ENCODE measurements around the gene TBL1X. TPM values are rescaled to one million over a fixed set of nuclear protein-coding genes. Genes with fewer than 3 reads are reported as not detected.

The TBL1X gene
- polyA plus RNA-seq, 1 donor (not counting 4 experiments of a cell fraction or from before 2014, with no cell fraction given): 2.2 TPM

- Histone ChIP-seq H3K9me3 (ENCODE audit: control insufficient read depth, low read depth, low read length) (no peaks in the 10 kb centered on the region), H3K79me2 (ENCODE audit: control insufficient read depth, insufficient read depth, low read length) (no peaks in the 10 kb centered on the region), H3K9ac (ENCODE audit: control insufficient read depth, extremely low read depth, insufficient read depth, low read length) (no peak overlapping the region), H3K4me1 (ENCODE audit: control insufficient read depth, extremely low read depth, insufficient read depth, low read length) (no peaks in the 10 kb centered on the region), H3K27me3 (ENCODE audit: control insufficient read depth, extremely low read depth, insufficient read depth, low read length) (no peaks in the 10 kb centered on the region), H3K9me1 (ENCODE audit: control insufficient read depth, extremely low read depth, insufficient read depth, low read length) (no peaks in the 10 kb centered on the region), H3K4me3 (ENCODE audit: control insufficient read depth in 2 of 3, extremely low read depth in 1 of 3, insufficient read depth in 2 of 3, low read depth in 1 of 3, low read length in 3 of 3) (no peak overlapping the region), H3K27ac (ENCODE audit: control insufficient read depth, insufficient read depth, low read length) (no peak overlapping the region), H4K20me1 (ENCODE audit: control insufficient read depth, extremely low read depth, insufficient read depth, low read length) (no peaks in the 10 kb centered on the region), H2AFZ (ENCODE audit: control insufficient read depth, low read length) (no peak overlapping the region), H3K4me2 (ENCODE audit: control insufficient read depth, extremely low read depth, insufficient read depth, low read depth, low read length) (no peak overlapping the region), H3K36me3 (ENCODE audit: control insufficient read depth in 2 of 2, extremely low read depth in 1 of 2, insufficient read depth in 2 of 2, low read length in 2 of 2) (no peaks in the 10 kb centered on the region)
- TF ChIP-seq EZH2 (IDR thresholded peaks at IDR 0.05; ENCODE audit: low read length) (no peak), CTCF (optimal IDR thresholded peaks at IDR 0.05 in 1 of 3, IDR thresholded peaks at IDR 0.05 in 1 of 3, conservative IDR thresholded peaks at IDR 0.05 in 1 of 3; ENCODE audit: extremely low read depth in 1 of 3, insufficient read depth in 2 of 3, low read length in 3 of 3) (no peak)
- DNase-seq (ENCODE audit: low read depth, low spot score): no peak
- no peak for FAIRE-seq
- dilution Hi-C loops (cut with MboI; ENCODE audit: extremely low pct_ligation_motif_present, low sequenced_read_pairs): no loop called here
Measured at GRCh38 chrX:9604111-9604907, 139.5 kb downstream of the TBL1X start.

GRCh38 chrX:9604908-9605306 is 140.0 kb downstream of the TBL1X start:
- Histone ChIP-seq H3K79me2 (ENCODE audit: control insufficient read depth, insufficient read depth, low read length) (no peaks in the 10 kb centered on the region), H3K4me2 (ENCODE audit: control insufficient read depth, extremely low read depth, insufficient read depth, low read depth, low read length) (no peak overlapping the region), H3K9ac (ENCODE audit: control insufficient read depth, extremely low read depth, insufficient read depth, low read length) (no peak overlapping the region), H3K9me3 (ENCODE audit: control insufficient read depth, low read depth, low read length) (no peaks in the 10 kb centered on the region), H2AFZ (ENCODE audit: control insufficient read depth, low read length) (no peak overlapping the region), H3K27ac (ENCODE audit: control insufficient read depth, insufficient read depth, low read length) (no peak overlapping the region), H3K36me3 (ENCODE audit: control insufficient read depth in 2 of 2, extremely low read depth in 1 of 2, insufficient read depth in 2 of 2, low read length in 2 of 2) (no peaks in the 10 kb centered on the region), H3K4me1 (ENCODE audit: control insufficient read depth, extremely low read depth, insufficient read depth, low read length) (no peaks in the 10 kb centered on the region), H3K9me1 (ENCODE audit: control insufficient read depth, extremely low read depth, insufficient read depth, low read length) (no peaks in the 10 kb centered on the region), H3K27me3 (ENCODE audit: control insufficient read depth, extremely low read depth, insufficient read depth, low read length) (no peaks in the 10 kb centered on the region), H4K20me1 (ENCODE audit: control insufficient read depth, extremely low read depth, insufficient read depth, low read length) (no peaks in the 10 kb centered on the region), H3K4me3 (ENCODE audit: control insufficient read depth in 2 of 3, extremely low read depth in 1 of 3, insufficient read depth in 2 of 3, low read depth in 1 of 3, low read length in 3 of 3) (no peak overlapping the region)
- DNase-seq (ENCODE audit: low read depth, low spot score) (no peak), FAIRE-seq (no peak)
- TF ChIP-seq CTCF (optimal IDR thresholded peaks at IDR 0.05 in 1 of 3, IDR thresholded peaks at IDR 0.05 in 1 of 3, conservative IDR thresholded peaks at IDR 0.05 in 1 of 3; ENCODE audit: extremely low read depth in 1 of 3, insufficient read depth in 2 of 3, low read length in 3 of 3) (no peak), EZH2 (IDR thresholded peaks at IDR 0.05; ENCODE audit: low read length) (no peak)
- dilution Hi-C loops (cut with MboI; ENCODE audit: extremely low pct_ligation_motif_present, low sequenced_read_pairs): no loop called here

Measured in keratinocyte (primary cell).